ENCODE data around the gene MRPL43. TPM values are rescaled to one million over a fixed set of nuclear protein-coding genes. Genes with fewer than 3 reads are reported as not detected.

MRPL43 gene
- total and polyA plus RNA-seq, 9 of the 15 experiments (the other 6 are each of a cell fraction or from before 2014, with no cell fraction given): 15.1 to 63.7 (median 37.2) TPM

- TF ChIP-seq ZNF644 (tag; IDR thresholded peaks at IDR 0.05; ENCODE audit: low read depth) (no peak), TCF7L2 (IDR thresholded peaks at IDR 0.05; ENCODE audit: low read depth, low read length) (no peak), YY1 (IDR thresholded peaks at IDR 0.05; ENCODE audit: borderline replicate concordance in 1 of 3, control insufficient read depth in 1 of 3, extremely low read depth in 1 of 3, insufficient read depth in 3 of 3, insufficient read length in 1 of 3, insufficient replicate concordance in 2 of 3, low read depth in 1 of 3, low read length in 2 of 3) (peak in 1 of 3 experiments; percentile 30), ESRRA (IDR thresholded peaks at IDR 0.05; ENCODE audit: borderline replicate concordance, low read depth) (no peak), HDAC1 (IDR thresholded peaks at IDR 0.05) (0 out of 4 replicates have a peak, but pooled peaks of 1 of the 2 experiments have one; percentile 12), DLX4 (CRISPR knock-in tag; IDR thresholded peaks at IDR 0.05) (no peak), TFAP4 (CRISPR knock-in tag; IDR thresholded peaks at IDR 0.05; ENCODE audit: borderline replicate concordance) (peak; percentile 51; the same call in 1 of the 2 replicates), CREB3L1 (IDR thresholded peaks at IDR 0.05; ENCODE audit: borderline replicate concordance, low read depth) (peak; percentile 47; the same call in 1 of the 2 replicates), ZNF3 (CRISPR knock-in tag; IDR thresholded peaks at IDR 0.05) (no peak), RBM34 (IDR thresholded peaks at IDR 0.05; ENCODE audit: borderline replicate concordance, insufficient read depth, low read length) (no peak), MAX (CRISPR knock-in tag; IDR thresholded peaks at IDR 0.05) (peak; percentile 53; the same call in 1 of the 2 replicates), ARID4B (CRISPR knock-in tag; IDR thresholded peaks at IDR 0.05) (0 out of 2 replicates have a peak, but pooled peaks have one; percentile 30)
Measured at GRCh38 chr10:100969187-100970075, 17.9 kb downstream of the MRPL43 start, which contains the start of gene SEMA4G (continued).
